GM19035 (cell line): ENCODE measurements around the gene MBOAT1.

ENCODE experiments used
- ATAC-seq: cut with Tn5 transposase; IDR thresholded peaks from one replicate; pipeline ENCODE4 v1.9.1; 2021; ENCODE audit not compliant: unreplicated experiment

The MBOAT1 gene

GRCh38 chr6:20235041-20235440, 22.8 kb upstream of the MBOAT1 start:
- ATAC-seq, result no peak

- ATAC-seq, result no peak
Observed at GRCh38 chr6:20234136-20234535, 21.9 kb upstream of the MBOAT1 start.

DNA sequence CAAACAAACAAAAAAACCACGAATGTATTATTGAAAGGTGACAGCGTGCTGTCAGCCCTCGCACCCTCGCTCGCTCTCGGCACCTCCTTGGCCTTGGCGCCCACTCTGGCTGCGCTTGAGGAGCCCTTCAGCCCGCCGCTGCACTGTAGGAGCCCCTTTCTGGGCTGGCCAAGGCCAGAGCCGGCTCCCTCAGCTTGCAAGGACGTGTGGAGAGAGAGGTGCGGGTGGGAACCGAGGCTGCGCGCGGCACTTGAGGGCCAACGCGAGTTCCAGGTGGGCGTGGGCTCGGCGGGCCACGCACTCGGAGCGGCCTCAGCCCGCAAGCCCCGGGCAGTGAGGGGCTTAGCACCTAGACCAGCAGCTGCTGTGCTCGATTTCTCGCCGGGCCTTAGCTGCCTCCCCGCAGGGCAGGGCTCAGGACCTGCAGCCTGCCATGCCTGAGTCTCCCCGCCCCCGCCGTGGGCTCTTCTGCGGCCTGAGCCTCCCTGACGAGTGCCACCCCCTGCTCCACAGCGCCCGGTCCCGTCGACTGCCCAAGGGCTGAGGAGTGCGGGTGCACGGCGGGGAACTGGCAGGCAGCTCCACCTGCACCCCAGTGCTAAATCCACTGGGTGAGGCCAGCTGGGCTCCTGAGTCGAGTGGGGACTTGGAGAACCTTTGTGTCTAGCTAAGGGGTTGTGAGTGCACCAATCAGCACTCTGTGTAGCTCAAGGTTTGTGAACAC, 20.9 kb upstream of the MBOAT1 start:
- ATAC-seq, result no peak

GRCh38 chr6:20232188-20232587, 19.9 kb upstream of the MBOAT1 start:
- ATAC-seq, result no peak

DNA sequence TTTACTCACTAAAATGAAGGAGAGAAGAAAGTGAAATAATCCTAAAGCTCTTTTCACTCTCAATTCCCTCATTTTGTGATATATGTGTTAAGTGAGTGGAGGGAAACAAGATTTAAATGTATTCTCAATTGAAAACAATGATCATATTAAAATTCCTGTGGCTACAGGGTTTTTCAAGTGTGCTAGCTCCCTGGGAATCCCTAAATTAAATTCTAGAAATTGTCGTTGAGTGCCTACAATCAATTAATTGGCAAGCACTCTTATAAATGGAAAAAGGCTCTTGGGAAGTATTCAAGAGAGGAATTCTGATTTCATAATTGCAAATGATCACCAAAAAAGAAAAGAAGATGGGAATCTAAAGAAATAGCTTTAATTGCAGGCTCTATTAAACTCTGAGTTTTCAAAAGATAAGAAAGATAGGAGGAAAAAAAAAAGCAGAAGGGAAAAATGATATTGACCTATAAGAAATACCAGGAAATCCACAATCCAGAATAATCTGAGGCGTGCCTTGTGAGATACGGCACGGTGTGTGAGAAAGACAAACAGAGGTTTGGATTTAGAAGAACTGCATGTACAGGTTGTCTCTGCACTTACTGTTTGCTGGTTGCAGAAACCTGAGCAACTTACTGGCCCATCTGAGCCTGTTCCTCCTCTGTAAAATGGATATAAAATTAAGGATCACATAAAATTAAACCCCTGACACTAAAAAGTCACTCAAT, 18.3 kb upstream of the MBOAT1 start:
- no peak for ATAC-seq

DNA sequence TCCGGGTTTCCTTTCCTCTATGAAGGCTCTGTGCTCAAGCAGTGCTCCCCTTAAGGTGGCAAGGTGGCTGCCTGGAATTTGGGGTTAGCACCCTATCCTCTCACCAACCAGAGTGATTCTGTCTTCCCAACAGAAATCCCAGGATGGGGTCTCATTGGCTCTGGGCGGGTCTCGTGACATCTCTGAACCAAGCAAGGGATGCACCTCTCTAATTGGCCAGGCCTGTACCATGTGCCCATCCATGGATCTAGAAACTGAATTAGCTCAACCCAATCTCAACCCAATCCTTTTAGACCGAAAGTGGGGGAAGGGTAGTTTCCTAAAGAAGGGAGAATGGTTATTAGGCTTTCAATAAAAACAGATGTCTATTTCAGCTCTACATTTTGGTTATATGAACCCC, 17.6 kb upstream of the MBOAT1 start:
- no peak for ATAC-seq

GRCh38 chr6:20227350-20227749, 15.1 kb upstream of the MBOAT1 start:
- no peak for ATAC-seq

GRCh38 chr6:20223141-20223540, 10.9 kb upstream of the MBOAT1 start:
- ATAC-seq, result no peak

DNA sequence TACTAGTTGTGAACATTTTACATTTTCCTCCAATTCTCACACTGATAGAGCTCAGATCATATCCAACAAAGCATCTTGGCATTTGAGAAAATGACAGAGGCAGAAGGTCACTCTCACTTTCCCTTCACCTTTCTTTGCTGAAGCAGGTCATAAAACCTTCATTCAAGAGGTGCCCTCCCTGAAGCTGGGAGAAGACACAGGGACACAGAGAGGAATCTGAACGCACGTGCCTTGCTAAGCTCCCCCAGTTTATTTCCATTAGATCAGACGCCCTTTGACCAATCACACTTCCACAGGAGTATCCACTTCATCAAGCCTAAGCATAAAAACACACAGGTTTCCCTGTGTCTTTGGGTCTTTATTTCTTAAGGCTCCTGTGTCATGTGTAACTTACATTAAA, 9.2 kb upstream of the MBOAT1 start:
- no peak for ATAC-seq

GRCh38 chr6:20220359-20220758, 8.1 kb upstream of the MBOAT1 start:
- ATAC-seq, result no peak

GRCh38 chr6:20217891-20218290, 5.6 kb upstream of the MBOAT1 start:
- ATAC-seq, result no peak

- ATAC-seq, result no peak
Observed at GRCh38 chr6:20217324-20217855, 5.1 kb upstream of the MBOAT1 start.

DNA sequence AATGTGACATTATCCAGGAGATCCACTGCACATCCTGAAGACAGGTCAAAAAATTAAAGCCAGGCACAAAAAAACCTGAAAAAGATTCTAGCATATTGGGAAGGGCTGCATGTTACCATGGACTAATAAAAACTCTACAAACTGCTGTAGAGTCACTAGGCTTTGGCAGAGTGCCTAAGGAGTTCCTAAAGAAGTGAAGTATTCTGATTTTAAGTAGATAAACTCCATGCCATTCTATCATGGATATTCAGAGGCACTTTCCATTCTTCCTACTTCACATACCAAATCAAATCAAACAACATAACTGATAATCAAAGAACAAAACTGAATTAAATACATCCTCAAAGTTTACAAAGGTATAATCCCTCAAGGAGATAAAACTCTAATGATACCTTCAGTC, 3.0 kb upstream of the MBOAT1 start:
- ATAC-seq, result no peak

GRCh38 chr6:20213271-20213798, 1.1 kb upstream of the MBOAT1 start:
- ATAC-seq, result no peak

GRCh38 chr6:20211941-20212391, 303 bp downstream of the MBOAT1 start:
- peak; percentile 32 for ATAC-seq

GRCh38 chr6:20211037-20211940, 980 bp downstream of the MBOAT1 start:
- no peak for ATAC-seq

DNA sequence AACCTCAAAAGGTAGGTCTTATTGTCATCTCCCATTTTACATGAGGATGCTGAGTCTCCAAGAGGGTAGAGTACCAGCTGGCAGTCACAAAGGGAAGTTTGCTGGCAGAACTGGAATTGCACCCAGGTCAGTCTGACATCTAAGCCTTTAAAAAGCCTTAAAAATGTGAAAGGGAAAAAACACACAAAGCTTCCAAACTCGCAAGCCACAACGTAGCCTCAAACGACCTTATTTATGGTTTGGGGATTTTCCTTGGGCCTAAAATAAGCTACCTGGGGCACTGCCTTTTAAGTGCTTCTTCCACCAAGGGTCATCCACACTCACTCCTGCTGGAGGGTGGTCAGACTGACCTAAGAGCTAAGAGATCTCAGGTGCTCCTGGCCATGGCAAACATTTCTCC, 2.1 kb downstream of the MBOAT1 start:
- ATAC-seq, result no peak

DNA sequence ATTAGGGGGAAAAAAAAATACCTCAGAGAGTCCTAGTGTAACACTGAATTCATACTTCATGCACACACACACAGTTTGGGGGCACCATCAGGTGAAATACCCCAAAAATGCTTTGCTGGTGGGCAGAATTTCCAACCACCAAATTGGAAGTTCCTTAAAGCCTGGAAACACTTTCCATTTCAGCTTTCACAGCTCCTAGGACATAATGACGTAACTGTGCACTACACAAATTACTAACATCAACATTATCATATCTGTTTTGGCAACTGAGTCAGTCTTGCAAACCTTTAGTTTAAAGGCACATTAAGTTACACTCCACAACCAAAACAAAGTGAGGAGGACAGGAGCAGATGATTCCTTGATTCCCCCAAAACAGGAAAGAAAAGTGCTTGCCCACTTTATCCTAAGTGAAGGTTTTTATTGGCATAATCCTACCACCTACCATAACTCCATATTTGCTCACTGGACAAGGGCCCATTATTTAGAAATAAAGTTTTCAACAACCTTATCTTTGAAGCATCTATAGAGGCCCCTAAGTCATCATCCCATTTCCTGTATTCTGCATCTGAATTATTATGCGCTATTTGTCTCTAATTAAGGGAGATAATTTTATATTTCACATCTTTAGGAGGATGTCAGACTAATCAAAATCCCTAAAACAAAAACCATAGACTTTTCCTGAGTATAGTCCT, 3.4 kb downstream of the MBOAT1 start:
- ATAC-seq, result no peak

- ATAC-seq, result no peak
Observed at GRCh38 chr6:20207088-20207418, 5.2 kb downstream of the MBOAT1 start.

- no peak for ATAC-seq
Observed at GRCh38 chr6:20205722-20206161, 6.5 kb downstream of the MBOAT1 start.

DNA sequence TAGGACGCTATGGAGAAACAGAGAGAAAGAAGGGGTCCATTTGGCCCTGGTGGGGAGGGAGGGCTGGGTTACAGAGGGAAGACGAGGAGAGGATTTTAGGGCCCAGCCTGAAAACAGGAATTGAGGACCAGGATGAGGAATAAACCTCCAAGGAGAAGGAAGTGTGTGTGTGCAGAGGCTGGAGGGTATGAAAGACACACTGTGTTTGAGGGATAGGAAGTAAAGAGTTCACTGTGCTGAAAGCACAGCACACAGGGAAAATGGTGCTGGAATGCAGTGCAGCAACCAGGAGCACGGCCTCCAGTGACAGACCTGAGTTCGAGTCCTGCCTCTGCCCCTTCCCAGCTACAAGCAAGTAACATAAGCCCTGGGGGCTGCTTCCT, 7.8 kb downstream of the MBOAT1 start:
- ATAC-seq, result no peak
